Brain pericyte (primary cell): ENCODE data around the gene CREBBP.

Experiments
- DNase-seq: peaks from one replicate; pipeline ENCODE4 v3.0.0-alpha.2; 2012; ENCODE audit warnings: low read depth, low spot score

CREBBP gene

GRCh38 chr16:3797904-3798811, 82.4 kb downstream of the CREBBP start:
- no peak for DNase-seq

DNA sequence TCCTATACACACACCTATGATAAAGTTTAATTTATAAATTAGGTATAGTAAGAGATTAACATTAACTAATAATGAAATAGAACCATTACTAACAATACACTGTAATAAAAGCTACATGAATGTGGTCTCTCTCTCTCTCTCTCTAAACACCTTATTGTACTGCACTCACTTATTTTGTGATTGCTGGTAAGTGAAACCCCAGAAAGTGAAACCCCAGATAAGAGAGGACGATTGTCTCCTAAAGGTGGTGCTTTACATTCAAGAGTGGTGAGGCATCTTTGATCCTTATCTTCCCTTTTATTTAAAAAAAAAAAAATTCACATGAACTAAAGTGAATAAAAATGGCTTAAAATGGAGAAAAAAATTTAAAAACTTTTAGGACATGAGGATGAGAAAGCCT, 83.0 kb downstream of the CREBBP start:
- DNase-seq, result no peak

- DNase-seq, result no peak
Measured at GRCh38 chr16:3793161-3793576, 87.3 kb downstream of the CREBBP start.

- no peak for DNase-seq
Measured at GRCh38 chr16:3792472-3793012, 88.0 kb downstream of the CREBBP start.

- DNase-seq, result no peak
Measured at GRCh38 chr16:3791701-3792100, 88.8 kb downstream of the CREBBP start.

GRCh38 chr16:3789375-3790099, 91.0 kb downstream of the CREBBP start:
- DNase-seq, result no peak

- no peak for DNase-seq
Measured at GRCh38 chr16:3788711-3789374, 91.7 kb downstream of the CREBBP start.

DNA sequence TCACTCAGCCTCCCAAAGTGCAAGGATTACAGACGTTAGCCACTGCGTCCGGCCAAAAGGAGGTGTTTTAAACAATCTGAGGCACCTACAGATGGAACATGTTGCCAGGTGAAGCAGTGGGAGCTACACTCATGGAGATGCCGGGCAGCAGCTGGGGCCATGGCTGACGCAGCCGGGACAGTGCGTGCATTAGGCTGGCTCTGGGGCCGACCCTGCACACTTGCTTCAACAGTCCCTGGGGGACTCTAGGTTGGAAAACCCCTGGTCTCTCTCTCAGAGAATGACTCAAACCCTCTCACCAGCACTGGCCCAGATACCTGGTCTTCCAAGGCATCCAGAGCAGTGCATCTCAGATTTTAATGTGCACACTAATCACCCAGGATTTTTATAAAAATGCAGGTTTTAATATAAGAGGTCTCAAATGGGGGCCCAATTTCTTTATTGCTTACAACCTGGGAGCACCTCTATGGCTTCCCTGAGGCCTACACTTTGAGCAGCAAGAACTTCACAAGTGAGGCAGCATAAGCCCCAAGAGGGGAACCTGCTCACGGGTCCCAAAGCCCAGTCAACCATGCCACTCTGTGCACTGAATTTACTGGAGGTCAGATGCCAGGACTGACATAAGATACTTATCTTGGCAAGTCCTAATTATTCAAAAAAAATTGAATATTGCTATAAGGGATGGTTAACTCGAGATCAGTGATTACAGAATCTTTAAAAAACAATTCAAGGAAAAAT, 92.4 kb downstream of the CREBBP start:
- DNase-seq, result no peak

GRCh38 chr16:3785413-3785812, 95.1 kb downstream of the CREBBP start:
- DNase-seq, result no peak

DNA sequence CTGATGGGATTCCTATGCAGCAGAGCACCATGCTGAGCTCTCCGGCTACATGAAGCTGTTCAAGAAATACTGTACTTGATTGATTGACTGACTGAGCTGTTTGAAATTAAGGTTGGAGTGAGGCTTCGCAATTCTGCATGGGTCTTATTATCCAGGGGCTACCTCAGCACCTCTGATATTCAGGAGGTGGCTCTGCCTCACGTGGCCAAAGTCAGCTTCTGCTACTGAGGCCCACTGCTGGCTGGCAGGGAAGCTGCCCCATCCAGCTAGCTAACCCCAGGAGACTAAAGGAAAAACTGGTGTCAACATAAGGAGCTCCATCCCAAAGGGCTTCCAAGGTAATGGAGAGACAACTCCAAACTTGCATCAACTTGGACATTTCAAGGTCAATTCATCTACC, 97.0 kb downstream of the CREBBP start:
- DNase-seq, result no peak

DNA sequence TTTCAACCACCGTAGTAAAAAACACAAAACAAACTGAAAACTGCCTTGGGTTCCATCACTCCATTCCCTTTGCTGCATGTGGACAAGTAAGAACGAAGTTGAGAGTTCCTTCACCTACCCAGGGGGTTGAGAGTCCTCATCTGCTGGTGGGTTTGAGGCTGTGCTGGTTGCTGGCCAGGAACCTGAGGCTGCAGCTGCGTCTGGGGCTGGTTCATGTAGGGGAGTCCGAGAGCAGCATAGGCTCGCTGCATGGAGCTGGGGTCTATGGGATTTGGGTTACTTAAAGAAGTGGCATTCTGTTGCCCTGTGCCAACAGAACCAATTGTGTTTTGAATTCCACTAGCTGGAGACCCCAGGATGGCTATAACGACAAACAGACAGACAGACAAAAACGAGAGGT, 97.9 kb downstream of the CREBBP start:
- DNase-seq, result no peak

DNA sequence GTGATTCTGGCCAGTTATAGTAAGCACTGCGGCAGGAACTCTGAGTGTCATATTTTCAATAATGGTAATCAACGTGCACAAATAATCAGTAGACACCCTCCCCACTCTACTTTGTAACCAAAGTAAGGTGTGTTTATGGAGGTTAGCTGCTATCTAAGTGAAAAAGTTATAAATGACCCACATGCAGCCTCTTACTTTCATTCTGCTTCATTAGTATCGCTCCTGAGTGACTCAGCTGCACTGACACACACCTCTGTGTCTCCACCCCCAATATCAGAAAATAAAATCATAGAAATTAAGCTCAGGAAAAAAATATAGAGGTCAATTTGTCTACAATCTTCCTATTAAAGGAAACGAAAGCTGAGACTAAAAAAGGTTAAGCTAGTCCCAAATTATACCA, 99.1 kb downstream of the CREBBP start:
- DNase-seq, result no peak

DNA sequence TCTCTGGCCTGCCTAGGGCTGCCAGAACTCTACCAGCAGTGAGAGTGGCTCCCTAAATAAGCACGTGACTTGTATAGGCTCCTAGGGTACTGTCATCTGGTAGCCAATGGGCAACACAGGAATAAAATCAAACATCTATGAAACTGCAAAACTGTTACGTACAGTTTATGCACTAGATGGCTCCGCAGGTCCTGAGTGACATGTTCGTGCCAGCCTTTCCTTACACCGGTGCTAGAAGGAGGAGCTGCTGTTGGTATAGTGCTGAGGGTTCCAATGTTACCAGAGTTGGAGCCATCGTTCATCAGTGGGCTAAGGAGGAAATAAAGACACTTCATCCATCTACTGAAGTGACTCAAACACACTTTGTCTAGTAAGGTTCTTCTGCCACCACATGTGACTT, 99.9 kb downstream of the CREBBP start:
- no peak for DNase-seq

GRCh38 chr16:3776316-3776715, 104.2 kb downstream of the CREBBP start:
- no peak for DNase-seq

GRCh38 chr16:3774819-3775218, 105.7 kb downstream of the CREBBP start:
- no peak for DNase-seq

GRCh38 chr16:3774156-3774767, 106.3 kb downstream of the CREBBP start:
- no peak for DNase-seq

DNA sequence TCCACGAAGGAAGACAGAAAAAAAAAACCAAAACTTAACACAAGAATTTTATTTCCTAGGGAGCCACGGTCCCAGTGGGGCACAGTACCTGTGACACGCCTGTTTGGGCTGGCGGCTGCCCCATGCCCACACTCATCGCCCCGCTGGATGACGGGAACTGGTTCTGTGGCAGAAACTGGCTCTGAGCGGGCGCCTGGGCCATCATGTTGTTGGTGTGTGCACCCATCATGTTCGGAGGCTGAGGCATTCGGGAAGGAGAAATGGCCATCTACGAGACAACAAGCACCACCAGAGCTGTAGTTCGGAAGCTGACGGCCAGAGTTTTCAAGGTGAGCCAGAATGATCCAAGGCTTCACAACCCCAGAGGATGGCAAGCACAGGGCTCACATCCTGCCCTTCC, 106.8 kb downstream of the CREBBP start:
- DNase-seq, result no peak

- no peak for DNase-seq
Measured at GRCh38 chr16:3771513-3771912, 109.0 kb downstream of the CREBBP start.

DNA sequence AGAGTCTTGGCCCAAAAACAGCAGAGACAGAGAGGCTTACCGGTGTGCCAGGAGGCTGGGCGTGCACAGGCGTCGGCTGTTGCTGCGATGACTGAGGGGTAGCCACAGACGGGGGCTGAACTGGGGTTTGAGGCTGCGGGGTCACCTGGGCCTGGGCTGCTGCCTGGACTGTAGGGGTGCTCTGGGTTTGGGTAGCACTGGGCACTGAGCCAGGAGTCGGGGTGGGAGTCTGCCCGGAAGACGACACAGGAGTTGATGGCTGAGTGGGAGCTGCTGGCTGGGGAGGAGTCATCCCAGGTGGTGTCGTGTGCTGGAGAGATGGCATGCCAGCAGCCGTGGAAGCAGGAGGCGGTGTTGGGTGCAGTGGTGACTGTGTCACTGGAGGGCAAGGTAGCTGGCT, 110.0 kb downstream of the CREBBP start:
- DNase-seq, result no peak

GRCh38 chr16:3769942-3770341, 110.6 kb downstream of the CREBBP start:
- no peak for DNase-seq

DNA sequence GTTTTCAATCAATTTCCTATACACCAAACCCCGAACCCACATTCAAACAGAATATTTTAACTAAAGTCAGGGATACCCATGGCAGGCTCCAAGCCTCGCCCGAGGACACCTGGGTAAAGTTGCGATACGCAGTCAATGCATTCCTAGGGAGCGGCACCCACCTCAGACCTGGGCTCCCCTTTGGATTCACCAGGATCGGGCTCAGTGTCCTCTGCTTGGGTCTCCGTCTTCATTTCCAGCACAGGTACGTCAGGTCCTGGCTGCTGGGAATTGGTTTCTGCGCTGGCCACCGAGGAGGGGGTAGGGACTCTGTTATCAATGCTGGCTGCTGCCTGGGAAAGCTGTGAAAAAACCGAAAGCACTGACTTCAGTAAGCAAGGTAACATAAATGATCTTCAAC, 111.5 kb downstream of the CREBBP start:
- no peak for DNase-seq
